ENCODE data around the gene ANAPC4.
"Not testable (repeated sequence)": the region's sequence is repeated elsewhere in the genome, so short reads cannot be mapped to it uniquely, and the experiment has no call there.

The ANAPC4 gene

DNA sequence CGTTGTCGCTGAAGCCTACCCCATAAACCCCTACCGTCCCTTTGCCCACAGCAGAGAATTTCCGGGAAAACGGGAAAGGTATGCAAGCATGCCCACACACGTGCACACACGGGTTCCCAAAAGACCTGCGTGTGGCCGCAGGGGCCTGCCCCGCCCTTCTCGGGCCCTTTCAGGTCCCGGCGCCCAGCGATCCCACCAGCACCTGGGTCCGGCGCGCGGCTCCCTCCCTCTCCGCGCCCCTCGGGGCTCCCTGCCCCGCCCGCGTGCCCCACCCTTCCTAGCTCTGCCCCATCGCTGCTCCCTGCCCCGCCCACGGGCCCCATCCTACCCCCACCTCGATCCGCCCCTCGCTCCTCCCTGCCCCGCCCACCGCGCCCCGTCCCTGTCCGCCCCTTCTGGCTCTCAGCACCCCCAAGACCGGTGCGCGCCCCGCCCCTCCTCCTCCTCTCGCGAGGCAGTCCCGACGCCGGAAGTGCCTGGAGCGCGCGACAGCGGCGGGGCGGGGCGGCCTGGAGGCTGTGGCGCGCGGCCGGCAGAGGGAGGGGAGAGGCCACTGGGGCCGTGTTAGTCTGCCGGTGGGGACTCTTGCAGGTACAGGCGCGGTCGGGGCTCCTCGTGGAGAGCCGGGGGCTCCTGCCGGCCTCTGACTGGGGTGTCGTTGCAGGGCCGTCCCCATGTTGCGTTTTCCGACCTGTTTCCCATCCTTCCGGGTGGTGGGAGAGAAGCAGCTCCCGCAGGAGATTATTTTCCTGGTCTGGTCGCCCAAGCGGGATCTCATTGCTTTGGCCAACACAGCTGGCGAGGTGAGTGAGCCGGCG, at the start of gene ANAPC4:
Gene ANAPC4, plus strand, starts transcription at position 510 of the 818 bp plus-strand sequence. Its CDS starts 165 bp downstream, at position 675.
- peak; percentile 99 for DNase-seq

DNA sequence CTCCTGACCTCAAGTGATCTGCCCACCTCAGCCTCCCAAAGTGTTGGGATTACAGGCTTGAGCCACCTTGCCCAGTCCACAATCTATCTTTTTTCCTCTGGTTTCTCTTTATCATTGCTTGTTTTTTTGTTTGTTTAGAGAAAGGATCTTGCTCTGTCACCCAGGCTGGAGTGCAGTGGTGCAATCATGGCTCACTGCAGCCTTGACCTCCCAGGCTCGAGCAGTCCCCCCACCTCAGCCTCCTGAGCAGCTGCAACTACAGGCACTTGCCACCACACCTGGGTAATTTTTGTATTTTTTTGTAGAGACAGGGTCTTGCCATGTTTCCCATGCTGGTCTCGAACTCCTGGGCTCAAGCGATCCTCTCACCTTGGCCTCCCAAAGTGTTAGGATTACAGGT, 48.6 kb upstream of the ANAPC4 start:
- not testable (repeated sequence) for DNase-seq

DNA sequence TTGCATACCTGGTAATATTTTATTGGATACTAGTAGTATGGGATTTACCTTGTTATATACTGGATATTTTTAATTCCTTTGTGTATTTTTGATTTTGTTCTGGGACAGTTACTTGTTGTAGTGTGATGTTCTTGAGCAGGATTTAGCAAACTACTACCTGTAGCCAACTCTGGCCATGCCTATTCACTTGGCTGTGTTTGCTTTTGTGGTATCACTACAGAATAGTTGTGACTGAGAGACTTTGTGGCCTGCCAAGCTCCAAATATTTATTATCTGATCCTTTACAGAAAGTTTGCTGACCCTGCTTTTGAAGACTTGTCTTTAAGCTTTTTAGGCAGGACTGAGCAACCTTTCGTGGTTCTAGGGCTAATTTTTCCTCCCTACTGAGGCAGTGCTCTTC, 46.7 kb upstream of the ANAPC4 start:
- no peak for DNase-seq

DNA sequence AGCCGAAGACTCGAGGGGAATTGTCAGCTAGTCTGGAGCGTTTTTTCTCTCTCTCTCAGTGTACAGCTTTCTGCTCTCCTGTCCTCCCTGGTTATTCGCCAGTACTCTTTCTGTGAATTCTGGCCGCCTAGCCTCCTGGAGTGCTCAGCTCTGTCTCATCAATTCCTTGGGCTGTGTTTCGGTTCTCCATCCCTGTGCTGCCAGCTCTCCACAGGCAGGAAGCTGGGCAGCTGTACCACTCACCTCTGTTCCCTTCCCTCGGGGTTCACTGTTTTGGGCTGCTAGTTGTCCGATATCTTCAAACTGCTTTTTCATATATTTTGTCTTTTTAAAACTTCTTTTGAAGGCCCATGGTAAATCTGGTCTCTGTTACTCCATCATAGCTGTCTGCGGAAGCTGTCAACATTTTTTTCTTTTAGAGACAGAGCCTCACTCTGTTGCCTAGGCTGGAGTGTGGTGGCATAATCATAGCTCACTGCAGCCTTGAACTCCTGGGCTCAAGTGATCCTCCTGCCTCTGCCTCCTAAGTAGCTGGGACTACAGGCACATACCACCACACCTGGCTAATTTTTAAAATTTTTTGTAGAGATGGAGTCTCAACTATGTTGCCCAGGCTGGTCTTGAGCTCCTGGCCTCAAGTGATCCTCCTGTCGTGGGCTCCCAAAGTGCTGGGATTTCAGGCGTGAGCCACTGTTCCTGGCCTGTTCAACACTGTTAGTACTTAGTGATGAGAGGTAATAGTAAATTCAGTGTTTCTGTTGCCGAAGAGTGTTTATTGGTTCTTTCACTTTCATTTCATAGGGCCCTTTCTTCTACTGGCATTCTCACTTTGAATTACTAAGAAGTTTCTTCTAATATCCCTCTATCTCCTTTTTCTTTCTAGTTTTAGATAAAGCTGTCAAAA, 45.9 kb upstream of the ANAPC4 start:
- no peak for DNase-seq

GRCh38 chr4:25343671-25344070, 33.4 kb upstream of the ANAPC4 start:
- DNase-seq = no peak

DNA sequence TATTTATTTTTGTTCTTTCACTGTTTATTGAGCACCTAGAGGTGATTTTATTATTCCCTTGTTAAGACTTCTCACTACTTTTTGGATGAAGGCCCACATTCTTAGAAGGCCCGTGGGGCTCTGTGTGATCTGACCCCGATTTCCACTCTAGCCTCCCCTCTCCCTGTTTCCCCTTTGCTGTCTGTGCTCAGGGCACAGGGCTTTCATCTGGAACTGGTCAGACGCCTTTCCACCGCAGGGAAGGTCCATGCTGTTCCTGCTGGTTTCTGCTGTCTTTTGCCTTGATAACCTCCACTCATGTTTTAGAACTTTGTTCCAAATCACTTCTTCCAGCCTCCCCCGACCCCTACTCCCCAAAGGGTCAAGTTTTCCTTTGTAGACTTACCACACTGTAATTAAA, 31.3 kb upstream of the ANAPC4 start:
- DNase-seq = no peak

- no peak for DNase-seq
These were observed 30.1 kb upstream of the ANAPC4 start for GRCh38 chr4:25346913-25347312.

GRCh38 chr4:25347473-25347872, 29.6 kb upstream of the ANAPC4 start:
- DNase-seq = no peak

- no peak for DNase-seq
These were observed 29.1 kb upstream of the ANAPC4 start for GRCh38 chr4:25347971-25348370.

DNA sequence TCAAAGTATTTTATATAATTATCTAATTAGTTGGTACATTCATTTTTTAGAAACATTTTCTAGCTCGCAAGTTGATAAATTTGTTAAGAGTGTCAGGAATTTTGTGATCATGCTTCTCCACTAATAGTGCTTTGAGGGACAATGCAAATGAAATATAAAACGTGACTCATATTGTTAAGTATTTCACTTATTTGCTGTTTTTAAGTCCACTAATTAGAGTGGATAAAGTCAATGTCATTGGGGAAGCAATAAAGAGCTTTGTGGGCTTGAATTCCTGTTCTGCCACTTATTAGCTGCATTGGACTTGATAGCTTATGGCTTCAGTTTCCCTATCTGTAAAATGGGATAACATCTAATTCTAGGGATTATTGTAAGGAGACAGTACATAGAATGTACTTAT, 26.5 kb upstream of the ANAPC4 start:
- no peak for DNase-seq

DNA sequence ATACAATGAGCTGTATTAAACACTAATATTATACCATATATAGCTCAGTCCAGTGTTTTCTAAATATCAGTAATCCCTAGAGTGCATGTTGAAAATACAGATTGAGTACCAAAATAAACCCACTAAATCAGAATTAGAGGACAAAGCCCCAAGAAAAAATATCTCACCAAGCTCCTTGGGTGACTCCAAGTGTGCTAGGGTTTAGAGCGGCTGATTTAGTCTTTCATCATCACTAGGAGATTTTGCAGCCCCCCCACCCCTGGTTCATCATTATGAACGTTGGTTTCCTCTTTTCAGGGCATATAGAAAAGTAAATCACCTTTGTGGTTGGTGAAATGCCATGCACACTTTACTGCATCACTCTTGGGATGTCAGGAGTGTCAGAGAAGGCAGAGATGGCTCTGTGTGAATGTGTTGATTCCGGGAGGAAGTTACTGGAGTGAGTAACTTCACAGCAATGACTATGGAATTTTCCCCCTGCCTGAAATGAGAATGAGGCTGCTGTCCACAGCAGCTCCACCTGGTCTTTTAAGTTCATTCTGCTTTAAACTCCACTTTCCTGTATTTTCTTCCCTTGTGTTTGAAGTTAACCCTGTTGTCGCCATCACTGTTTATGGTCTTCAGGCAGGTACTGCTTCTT, 25.2 kb upstream of the ANAPC4 start:
- DNase-seq = no peak

DNA sequence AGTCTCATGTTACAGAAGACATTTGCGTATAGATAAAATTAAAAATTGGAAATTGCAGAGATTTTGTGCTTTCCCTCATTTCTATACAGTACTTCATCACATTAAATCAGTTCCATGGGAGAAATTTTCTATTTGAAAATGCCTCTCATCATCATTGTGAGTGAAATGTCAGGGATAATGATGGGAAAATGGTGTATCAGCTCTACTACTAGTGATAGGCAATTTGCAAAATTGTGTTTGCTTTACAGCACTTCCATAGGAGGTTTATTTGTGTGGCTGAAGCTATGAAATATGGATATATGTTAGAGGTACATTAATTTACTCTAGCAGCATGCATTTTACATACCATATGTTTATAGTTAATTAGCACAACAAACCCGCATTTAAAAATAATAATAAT, 21.0 kb upstream of the ANAPC4 start:
- DNase-seq = no peak

- DNase-seq = no peak
These were observed 18.4 kb upstream of the ANAPC4 start for GRCh38 chr4:25358515-25359275.

GRCh38 chr4:25361253-25361652, 15.8 kb upstream of the ANAPC4 start:
- no peak for DNase-seq

GRCh38 chr4:25367004-25367621, 9.9 kb upstream of the ANAPC4 start:
- DNase-seq = no peak

DNA sequence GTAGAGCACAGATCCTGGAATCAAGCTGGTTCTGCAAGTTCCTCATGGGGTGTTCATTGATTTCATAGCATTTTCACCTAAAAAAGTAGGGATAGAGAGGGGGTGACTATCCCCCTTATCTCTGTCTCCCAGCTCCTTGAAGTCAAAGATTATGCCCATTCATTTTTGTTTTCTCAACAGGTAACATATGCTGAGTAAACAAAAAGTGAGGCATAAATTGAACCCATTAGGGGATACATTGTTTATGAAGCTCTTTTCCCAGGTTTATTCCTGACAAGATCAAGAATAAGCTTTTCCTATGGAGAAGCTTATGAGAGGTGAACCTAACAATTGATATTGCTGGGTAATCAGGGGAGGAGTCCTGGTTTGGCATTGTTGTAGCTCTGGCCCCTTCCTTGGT, 9.2 kb upstream of the ANAPC4 start:
- no peak for DNase-seq

DNA sequence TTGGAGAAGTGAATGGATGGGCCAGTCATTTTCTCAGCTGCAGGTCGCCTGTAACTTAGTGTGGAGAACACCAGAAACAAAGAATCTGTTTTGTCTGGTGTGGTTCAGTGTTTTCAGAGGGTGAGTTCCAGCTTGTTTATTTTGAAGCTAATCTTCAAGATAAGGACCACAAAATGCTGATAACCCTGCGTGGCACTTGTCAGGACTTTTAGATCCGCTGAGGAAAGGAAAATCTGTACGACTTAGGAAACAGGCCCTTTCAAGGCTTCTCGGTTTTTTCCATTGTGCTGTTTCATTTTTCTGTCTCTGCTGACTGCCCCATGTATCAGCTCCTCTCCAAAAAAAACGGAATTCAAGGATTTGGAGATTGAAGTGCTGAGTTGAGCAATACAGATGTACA, 8.7 kb upstream of the ANAPC4 start:
- DNase-seq = no peak

GRCh38 chr4:25370242-25370641, 6.8 kb upstream of the ANAPC4 start:
- no peak for DNase-seq

GRCh38 chr4:25372549-25372948, 4.5 kb upstream of the ANAPC4 start:
- DNase-seq = not testable (repeated sequence)

DNA sequence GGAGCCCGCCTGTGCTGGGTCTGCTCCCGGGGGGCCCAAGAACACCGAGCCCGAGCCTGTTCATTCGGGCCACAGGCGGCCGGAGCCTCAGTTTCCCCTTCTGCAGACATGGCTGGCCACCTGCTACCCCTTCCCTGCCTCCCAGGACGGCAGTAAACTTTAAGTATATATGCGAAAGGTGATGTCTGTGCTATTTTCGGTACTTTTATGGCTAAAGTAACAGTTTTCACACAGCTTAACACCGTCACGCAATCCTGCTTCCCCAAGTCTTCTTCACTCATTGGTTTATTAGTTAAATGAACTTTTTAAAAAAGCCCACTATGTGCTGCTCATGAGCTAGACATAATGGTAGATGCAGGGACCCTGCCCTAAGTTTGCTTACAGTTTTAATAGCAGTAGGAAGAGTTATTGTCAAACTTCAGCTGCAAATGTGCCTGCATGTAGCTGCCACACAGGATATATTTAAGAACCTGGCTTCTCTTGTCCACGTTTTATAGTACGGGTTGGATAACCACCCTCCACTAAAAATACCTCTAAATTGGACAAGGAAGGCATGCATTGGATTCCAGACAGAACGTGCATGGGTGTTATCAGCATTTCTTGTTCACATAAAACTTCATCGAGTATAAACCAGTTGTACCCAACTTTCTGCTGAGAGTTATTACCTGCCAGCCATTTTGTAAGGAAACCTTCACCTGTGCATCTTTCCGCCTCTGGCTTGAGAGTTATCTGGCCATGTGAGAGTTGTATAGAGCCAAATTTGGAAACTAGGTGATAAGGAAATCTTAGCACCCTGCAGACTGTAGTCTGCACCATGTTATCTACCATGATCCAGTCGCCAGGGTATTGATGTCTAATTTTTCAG, 741 bp downstream of the ANAPC4 start:
- no peak for DNase-seq

DNA sequence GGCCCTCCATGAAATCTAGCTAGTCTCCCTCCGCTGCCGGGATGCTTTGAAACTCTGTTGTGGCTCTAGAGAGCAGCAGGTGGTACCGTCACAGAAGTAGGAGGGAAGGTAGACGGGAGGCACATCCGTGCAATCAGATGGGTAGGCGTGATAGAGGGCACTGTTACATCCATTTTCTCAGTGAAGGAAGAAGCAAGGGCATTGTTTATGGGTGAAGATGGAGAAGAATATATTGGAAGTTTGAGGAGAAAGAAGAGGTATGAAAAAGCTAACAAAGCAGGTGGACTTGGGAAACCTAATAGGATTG, 1.3 kb downstream of the ANAPC4 start:
- DNase-seq = no peak

Data from activated gamma-delta T cell treated with Interleukin-2 at 50 U/mL for 16 hours (primary cell).